Brain microvascular endothelial cell (primary cell): ENCODE results near the gene SRP14.
A peak's percentile ranks its signal among the peaks of the same experiment; 100 is the strongest.

Experiments
- DNase-seq: peaks from one replicate; pipeline ENCODE4 v3.0.0-alpha.2; 2020
- H3K27ac ChIP-seq: fragments of 250-450 bp; sonication (Bioruptor Pico); 2 replicates; pipeline ENCODE4 v1.5.1; 2020; ENCODE audit warnings: mild to moderate bottlenecking, moderate library complexity
- H3K27me3 ChIP-seq: fragments of 250-450 bp; sonication (Bioruptor Pico); replicated peaks from 2 replicates; pipeline ENCODE4 v1.5.1; 2020; ENCODE audit warnings: mild to moderate bottlenecking
- H3K36me3 ChIP-seq: fragments of 250-450 bp; sonication (Bioruptor Pico); replicated peaks from 2 replicates; pipeline ENCODE4 v1.5.1; 2020; ENCODE audit warnings: mild to moderate bottlenecking
- H3K4me3 ChIP-seq: 2 replicates; pipeline ENCODE4 v1.5.1; 2011; ENCODE audit warnings: low read depth, mild to moderate bottlenecking, control low read depth, low read length, moderate library complexity
- in situ Hi-C: cut with HindIII; loops from 2 replicates; pipeline ENCODE4 v1.10.0; 2017; ENCODE audit warnings: low sequenced_read_pairs, low pct_ligation_motif_present
- TF ChIP-seq, protein P1 (sequence below): IDR thresholded peaks from 2 replicates; pipeline ENCODE4 v1.5.1; 2011; ENCODE audit warnings: low read depth, mild to moderate bottlenecking, moderate library complexity, low read length, control low read depth, inconsistent platforms; ENCODE audit errors: missing control alignments

SRP14 gene

DNA sequence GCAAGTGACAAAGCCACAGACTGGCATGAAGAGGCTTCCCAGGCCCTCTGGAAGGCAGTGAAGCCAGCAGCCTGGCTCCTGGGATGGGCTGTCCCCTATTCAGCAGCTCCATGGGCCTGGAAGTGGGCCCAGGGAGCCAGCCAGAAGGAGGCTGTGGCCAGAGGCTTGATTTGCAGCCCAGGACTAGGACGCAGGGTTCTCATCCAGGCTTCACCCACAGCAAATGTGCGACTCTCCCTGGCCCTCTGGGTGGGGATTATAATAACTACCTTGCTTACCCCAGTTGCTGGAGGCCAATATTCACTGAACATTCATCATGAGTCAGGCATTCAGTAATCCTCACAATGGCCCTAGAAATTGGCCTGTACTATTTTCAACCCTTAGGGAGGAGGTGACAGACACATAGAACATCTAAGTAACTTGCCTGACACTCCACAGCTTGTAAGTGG lies 24.6 kb upstream of the SRP14 start:
- Histone ChIP-seq H3K27me3 (no peaks in the 10 kb centered on the region), H3K36me3 (no peaks in the 10 kb centered on the region), H3K4me3 (no peak overlapping the region), H3K27ac (peak overlapping the region; percentile 87)
- peak; percentile 60 for DNase-seq
- TF ChIP-seq, protein P1, sequence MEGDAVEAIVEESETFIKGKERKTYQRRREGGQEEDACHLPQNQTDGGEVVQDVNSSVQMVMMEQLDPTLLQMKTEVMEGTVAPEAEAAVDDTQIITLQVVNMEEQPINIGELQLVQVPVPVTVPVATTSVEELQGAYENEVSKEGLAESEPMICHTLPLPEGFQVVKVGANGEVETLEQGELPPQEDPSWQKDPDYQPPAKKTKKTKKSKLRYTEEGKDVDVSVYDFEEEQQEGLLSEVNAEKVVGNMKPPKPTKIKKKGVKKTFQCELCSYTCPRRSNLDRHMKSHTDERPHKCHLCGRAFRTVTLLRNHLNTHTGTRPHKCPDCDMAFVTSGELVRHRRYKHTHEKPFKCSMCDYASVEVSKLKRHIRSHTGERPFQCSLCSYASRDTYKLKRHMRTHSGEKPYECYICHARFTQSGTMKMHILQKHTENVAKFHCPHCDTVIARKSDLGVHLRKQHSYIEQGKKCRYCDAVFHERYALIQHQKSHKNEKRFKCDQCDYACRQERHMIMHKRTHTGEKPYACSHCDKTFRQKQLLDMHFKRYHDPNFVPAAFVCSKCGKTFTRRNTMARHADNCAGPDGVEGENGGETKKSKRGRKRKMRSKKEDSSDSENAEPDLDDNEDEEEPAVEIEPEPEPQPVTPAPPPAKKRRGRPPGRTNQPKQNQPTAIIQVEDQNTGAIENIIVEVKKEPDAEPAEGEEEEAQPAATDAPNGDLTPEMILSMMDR = no peak
- in situ Hi-C loops = no loop called here

DNA sequence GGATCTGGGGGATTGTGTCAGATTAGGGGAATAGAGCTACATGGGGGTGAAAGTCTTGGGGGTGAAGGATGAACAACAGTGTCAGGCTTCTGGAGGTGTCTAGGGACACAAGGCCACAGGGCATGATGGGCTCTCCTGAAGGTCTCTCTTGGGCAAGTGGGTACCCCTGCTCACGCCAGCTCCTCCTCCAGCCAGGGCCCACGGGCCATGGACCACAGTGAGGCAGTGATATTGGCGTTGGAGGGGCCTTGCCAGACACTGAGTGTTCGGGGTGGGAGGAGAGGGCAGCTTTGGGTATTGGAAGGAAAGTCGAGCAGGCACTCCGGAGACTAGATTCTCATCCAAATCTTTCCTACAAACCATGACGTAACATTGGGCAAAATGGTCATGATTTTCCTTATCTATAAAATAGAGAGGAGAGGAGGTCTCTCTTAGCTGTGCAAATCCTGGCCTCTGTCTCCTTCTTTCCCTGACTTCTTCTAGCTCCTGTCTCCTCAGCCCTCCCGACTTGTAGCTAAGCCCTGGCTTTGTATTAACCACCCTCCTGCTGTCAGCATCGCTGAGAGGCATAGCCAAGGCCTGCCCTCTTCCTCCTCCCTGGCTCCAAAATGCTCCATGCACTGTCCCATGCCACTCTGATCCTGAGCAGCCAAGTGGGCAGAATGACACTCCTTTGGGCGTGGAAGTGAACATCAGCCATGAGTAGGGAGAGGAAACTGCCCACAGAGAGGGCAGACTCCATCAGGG lies 24.0 kb upstream of the SRP14 start:
- Histone ChIP-seq H3K27ac (peak overlapping the region; percentile 87), H3K4me3 (no peak overlapping the region)
- in situ Hi-C loops = no loop called here

DNA sequence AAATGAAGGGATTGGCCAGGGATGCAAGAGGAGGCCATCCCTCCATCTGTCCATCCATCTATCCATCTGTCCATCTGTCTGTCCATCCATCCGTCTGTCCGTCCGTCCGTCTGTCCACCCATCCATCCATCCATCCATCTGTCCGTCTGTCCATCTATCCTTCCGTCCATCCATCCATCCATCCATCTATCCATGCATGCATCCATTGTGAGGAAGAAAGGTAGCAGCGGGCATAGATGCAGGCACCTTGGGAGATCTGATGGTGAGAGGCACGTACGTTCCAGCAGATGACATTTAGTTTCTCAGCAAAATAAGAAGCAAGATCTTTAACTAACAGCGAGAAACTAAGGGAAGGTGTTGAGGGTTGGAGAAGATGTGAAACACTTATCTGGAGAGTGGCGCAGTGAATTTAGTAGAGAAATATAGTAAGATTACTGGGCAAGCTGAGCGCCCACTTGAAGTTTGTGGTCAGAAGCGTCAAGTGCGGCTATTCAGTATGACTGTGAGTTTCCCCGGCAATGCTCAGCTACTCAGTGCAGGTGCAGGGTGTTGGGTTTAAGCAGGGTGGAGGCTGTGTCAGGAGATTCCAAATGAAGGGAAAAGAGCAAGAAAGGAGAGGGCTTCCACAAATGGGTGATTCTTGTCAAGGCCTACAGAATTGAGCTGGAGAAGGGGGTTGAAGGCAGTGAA lies 22.4 kb upstream of the SRP14 start:
- no peaks in the 10 kb centered on the region for H3K36me3 ChIP-seq
- no peak for DNase-seq
- H3K27me3 ChIP-seq = no peaks in the 10 kb centered on the region
- H3K4me3 ChIP-seq = no peak overlapping the region
- TF ChIP-seq, protein P1 = no peak
- no peak overlapping the region for H3K27ac ChIP-seq
- in situ Hi-C loops = no loop called here

More for the DNA sequence above, 24.0 kb upstream of the SRP14 start:
- DNase-seq = no peak
- TF ChIP-seq, protein P1 = no peak
- Histone ChIP-seq H3K36me3 (no peaks in the 10 kb centered on the region), H3K27me3 (no peaks in the 10 kb centered on the region)

DNA sequence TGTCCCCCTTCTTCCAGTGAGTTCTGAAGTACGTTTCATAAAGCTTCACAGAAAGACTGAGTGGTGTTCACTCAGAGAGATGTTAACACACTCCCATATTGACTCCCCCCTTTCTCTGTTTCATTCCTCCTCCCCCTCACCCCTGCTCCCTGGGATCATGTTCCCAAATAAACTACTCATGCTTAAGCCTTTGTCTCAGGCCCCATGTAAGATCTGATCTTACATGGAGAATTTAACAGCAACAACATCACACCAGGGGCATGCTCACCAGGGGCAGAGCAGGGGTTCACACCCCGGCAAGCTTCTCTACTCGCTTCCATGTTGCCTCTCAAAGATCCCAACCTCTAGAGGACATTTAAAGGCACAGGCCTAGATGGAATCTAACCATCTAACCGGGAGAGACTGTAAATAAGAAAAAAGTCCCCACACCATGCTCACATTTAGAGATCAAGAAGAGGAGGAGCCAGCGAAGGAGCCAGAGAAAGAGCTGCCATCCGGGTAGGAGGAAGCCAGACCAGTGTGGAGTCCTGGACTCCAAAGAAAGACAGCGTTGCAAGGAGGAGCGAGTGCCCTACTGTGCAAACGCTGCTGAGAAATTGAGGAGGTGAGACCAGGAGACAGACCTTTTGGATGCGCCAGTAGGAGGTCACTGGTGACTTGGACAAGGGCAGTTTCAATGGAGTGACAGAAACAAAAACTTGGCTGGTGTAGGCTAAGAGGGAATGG lies 21.4 kb upstream of the SRP14 start:
- in situ Hi-C loops = no loop called here
- DNase-seq = no peak
- no peaks in the 10 kb centered on the region for H3K27me3 ChIP-seq

DNA sequence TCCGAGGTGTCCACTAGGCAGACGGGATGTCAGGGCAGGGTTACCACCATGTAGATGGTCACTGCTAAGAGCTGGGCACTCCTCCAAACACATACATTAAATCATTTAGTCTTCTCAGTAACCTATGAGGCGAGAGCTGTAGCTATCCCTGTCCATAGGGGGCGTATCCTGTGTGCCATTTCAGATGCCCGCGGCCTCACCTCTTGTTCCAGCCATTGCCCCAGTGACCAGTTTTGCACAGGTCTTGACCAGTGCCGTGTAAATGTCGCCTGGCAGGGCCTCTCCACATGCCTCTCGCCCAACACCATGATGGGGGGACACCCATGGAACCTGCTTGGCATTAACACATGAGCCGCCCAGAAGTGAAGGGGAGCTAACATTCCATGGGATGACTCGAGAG lies 20.8 kb upstream of the SRP14 start:
- H3K4me3 ChIP-seq = no peak overlapping the region
- DNase-seq = no peak
- no peaks in the 10 kb centered on the region for H3K27me3 ChIP-seq
- in situ Hi-C loops = no loop called here
- no peak overlapping the region for H3K27ac ChIP-seq
- no peaks in the 10 kb centered on the region for H3K36me3 ChIP-seq
- TF ChIP-seq, protein P1 = no peak

More for the DNA sequence above, 21.4 kb upstream of the SRP14 start:
- TF ChIP-seq, protein P1 = no peak
- Histone ChIP-seq H3K36me3 (no peaks in the 10 kb centered on the region), H3K27ac (no peak overlapping the region), H3K4me3 (no peak overlapping the region)
